Ovary (tissue), 9 donors: ENCODE measurements around the gene GMPR. TPM values are rescaled to one million over a fixed set of nuclear protein-coding genes. Genes with fewer than 3 reads are reported as not detected.

ENCODE experiments used
- DNase-seq, 5 donors: peaks; one replicate each; pipeline ENCODE4 v3.0.0-alpha.2; 2019 to 2020
- H3K27ac ChIP-seq, 2 donors: fragments of 200-600 bp; one replicate each; pipeline versions ENCODE4 v1.5.1 to v1.8.0; 2019 to 2022
- H3K27me3 ChIP-seq: fragments of 200-600 bp; one replicate; pipeline ENCODE4 v1.8.0; 2022
- H3K36me3 ChIP-seq: fragments of 200-600 bp; sonication (generic); one replicate; pipeline ENCODE4 v1.5.1; 2019
- H3K4me1 ChIP-seq: one replicate; pipeline ENCODE4 v1.8.1; 2013; ENCODE audit warnings: mild to moderate bottlenecking, moderate library complexity; ENCODE audit not compliant: insufficient read depth
- H3K4me3 ChIP-seq: fragments of 200-600 bp; sonication (generic); one replicate; pipeline ENCODE4 v1.5.1; 2017
- H3K9me3 ChIP-seq, 2 donors: fragments of 200-600 bp in 1 of 2; sonication (generic) in 1 of 2; one replicate each; pipeline versions ENCODE4 v1.5.1 to v1.8.1; 2013 to 2019; ENCODE audit warnings: mild to moderate bottlenecking in 1 of 2, moderate library complexity in 1 of 2
- EP300 ChIP-seq: sonication (generic); formaldehyde crosslinking; IDR thresholded peaks from one replicate; pipeline ENCODE4 v1.6.1; 2017; ENCODE audit warnings: antibody characterized with exemption
- POLR2A ChIP-seq: fragments of 450-650 bp; IDR thresholded peaks from one replicate; pipeline ENCODE4 v1.6.1; 2017; ENCODE audit warnings: antibody characterized with exemption, mild to moderate bottlenecking, moderate library complexity
- WGBS, 3 donors: extraction: QIAGEN DNeasy Blood & Tissue Kit in 1 of 3; methylation state at CpG; one replicate each; pipeline versions ENCODE4 v1.1.5 to v1.1.7; 2013 to 2017; 5-methylcytosine and 5-hydroxymethylcytosine counted together
- intact Hi-C, 4 donors: fragments of 100-400 bp; cut with DNase I; formaldehyde crosslinking; loops; one replicate each; pipeline versions ENCODE4 v1.11.0 to v1.15.1; 2022 to 2023
- polyA plus RNA-seq, 2 donors: library from polyadenylated mRNA; stranded (reverse); fragments of 200-250 nt in 1 of 2; fragments of 350-450 nt in 1 of 2; fragmentation: Illumina TruSeq in 1 of 2; extraction: RNeasy Lipid Tissue Mini Kit (QIAGEN cat#74804) in 1 of 2; gene quantifications; one replicate each; pipeline ENCODE4 v1.2.3, GENCODE V29; 2013 to 2014
- total RNA-seq, 7 donors: library from RNA; depleted of rRNA in 2 of 7; stranded (reverse); fragments of >200 nt in 2 of 7; fragmentation: NEBNext Ultra II Directional in 3 of 7; extraction: Animal tissue kit (Norgen Biotek cat#: 25700) in 3 of 7; gene quantifications; one replicate each; pipeline versions ENCODE4 v1.1.0 to v1.2.4, GENCODE V29; 2016 to 2023
- TF ChIP-seq, protein P1 (sequence below), 3 donors: fragments of 450-650 bp in 2 of 3; fragments of 200-600 bp in 1 of 3; IDR thresholded peaks; one replicate each; pipeline versions ENCODE4 v1.5.1 to v1.8.0; 2016 to 2022; ENCODE audit warnings: antibody characterized with exemption in 3 of 3, mild to moderate bottlenecking in 1 of 3
- donor health status: DM: no; HTN: no; CAD: no; lungs with moderate emphysema.
- donor health status: DM: no; HTN: no; CAD: no.
- donor health status: Bipolar disorder and iron deficiency.
- donor health status: DM: yes; HTN: yes; CAD: no.
- donor health status: DM: no; HTN: no; CAD: no.
- donor health status: DM: yes; HTN: yes; CAD: no.

The GMPR gene
- total and polyA plus RNA-seq, 9 donors = 18.6 to 50.2 (median 35.1) TPM

DNA sequence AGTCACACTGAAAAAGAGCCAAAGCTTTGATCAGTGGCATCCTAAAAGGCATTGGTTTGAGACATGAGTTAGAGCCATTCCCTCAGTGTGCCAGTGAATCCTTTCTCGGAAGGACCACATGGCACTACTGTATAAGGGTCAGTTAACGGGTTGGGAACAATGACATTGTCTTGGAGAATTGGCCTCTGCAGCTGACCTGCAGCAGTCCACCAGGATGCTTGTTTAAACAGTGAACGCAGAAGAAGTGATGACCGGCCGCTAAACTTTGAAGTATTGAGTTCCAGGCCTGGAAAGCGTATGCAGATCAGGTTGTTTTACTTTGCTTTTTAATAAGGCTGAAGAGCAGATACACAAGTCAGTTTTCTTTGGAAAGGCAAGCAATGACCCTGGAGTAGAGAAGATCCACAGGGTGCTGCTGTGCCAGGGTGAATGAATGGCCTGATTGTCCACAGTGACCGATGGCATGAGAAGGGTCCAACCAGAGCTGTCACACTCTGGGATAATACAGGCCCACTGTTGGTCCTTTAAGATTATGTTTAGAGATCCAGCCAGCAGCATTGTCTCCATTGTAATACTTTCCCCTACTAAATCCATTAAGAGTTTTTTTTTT lies 57.8 kb downstream of the GMPR start:
- intact Hi-C loops = no loop called here

DNA sequence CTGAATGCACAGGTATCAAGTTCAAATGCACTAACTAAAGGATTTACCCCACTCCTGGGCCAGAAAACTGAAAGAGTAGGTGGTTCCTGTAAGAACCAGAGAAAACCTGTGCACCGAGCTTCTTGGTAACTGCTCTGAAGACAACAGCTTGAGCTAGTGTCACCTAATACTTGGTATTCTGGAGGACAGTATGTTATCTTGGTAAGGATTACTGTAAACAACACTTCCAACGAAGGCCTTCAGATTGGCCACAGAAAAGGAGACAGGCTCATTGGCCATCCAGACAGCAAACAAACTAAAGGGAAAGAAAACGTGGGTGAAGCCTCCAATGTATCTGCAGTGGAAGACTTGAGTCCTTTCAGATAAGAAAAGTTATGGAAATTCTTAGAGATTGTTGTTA lies 61.5 kb downstream of the GMPR start:
- no peak overlapping the region for H3K4me3 ChIP-seq
- WGBS, 3 donors = 69 to 76% (median 74%) methylated on average over 3 of the region's 3 CpGs
- H3K27ac ChIP-seq = no peak overlapping the region
- no peaks in the 10 kb centered on the region for H3K36me3 ChIP-seq
- no peak for TF ChIP-seq EP300
- no peak for TF ChIP-seq POLR2A
- TF ChIP-seq, protein P1, sequence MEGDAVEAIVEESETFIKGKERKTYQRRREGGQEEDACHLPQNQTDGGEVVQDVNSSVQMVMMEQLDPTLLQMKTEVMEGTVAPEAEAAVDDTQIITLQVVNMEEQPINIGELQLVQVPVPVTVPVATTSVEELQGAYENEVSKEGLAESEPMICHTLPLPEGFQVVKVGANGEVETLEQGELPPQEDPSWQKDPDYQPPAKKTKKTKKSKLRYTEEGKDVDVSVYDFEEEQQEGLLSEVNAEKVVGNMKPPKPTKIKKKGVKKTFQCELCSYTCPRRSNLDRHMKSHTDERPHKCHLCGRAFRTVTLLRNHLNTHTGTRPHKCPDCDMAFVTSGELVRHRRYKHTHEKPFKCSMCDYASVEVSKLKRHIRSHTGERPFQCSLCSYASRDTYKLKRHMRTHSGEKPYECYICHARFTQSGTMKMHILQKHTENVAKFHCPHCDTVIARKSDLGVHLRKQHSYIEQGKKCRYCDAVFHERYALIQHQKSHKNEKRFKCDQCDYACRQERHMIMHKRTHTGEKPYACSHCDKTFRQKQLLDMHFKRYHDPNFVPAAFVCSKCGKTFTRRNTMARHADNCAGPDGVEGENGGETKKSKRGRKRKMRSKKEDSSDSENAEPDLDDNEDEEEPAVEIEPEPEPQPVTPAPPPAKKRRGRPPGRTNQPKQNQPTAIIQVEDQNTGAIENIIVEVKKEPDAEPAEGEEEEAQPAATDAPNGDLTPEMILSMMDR (IDR thresholded peaks at IDR 0.05) = no peak
- intact Hi-C loops = no loop called here
- DNase-seq = no peak
- no peaks in the 10 kb centered on the region for H3K9me3 ChIP-seq
- no peaks in the 10 kb centered on the region for H3K4me1 ChIP-seq
- H3K27me3 ChIP-seq = no peaks in the 10 kb centered on the region

More for the DNA sequence above, 57.8 kb downstream of the GMPR start:
- Histone ChIP-seq H3K27me3 (no peaks in the 10 kb centered on the region), H3K27ac (no peak overlapping the region), H3K4me3 (no peak overlapping the region), H3K4me1 (no peaks in the 10 kb centered on the region), H3K9me3 (no peaks in the 10 kb centered on the region), H3K36me3 (no peaks in the 10 kb centered on the region)
- 88 to 96% (median 94%) methylated on average over 7 of the region's 7 CpGs for WGBS, 3 donors
- no peak for TF ChIP-seq EP300
- no peak for TF ChIP-seq POLR2A
- TF ChIP-seq, protein P1 (IDR thresholded peaks at IDR 0.05) = no peak
- DNase-seq = no peak

DNA sequence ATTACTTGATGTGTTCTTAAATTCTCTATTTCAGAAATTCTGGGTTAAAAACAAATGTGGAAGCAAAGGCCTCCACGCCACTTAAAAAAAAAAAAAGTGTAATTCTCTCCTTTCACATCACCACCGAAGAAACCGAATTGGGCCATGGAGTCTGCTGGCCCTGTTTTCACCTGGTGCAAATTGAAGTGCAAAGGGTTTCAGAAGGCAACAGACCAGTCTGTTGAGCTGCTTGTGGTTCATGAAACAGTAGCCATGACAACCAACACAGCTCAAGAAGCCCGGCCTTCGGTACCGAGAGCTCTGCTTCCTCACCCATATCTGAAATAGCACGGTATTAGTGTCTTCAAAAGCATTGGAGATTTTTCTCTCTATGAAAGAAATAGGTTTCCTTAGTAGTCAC lies 63.1 kb downstream of the GMPR start:
- no peaks in the 10 kb centered on the region for H3K9me3 ChIP-seq
- WGBS, 3 donors = 85 to 89% (median 85%) methylated on average over 7 of the region's 7 CpGs
- H3K4me3 ChIP-seq = no peak overlapping the region
- H3K4me1 ChIP-seq = no peaks in the 10 kb centered on the region
- intact Hi-C loops = no loop called here
- no peaks in the 10 kb centered on the region for H3K36me3 ChIP-seq
- no peak overlapping the region for H3K27ac ChIP-seq
- no peak for DNase-seq
- H3K27me3 ChIP-seq = no peaks in the 10 kb centered on the region
- TF ChIP-seq EP300 (no peak), POLR2A (no peak)
- TF ChIP-seq, protein P1 (IDR thresholded peaks at IDR 0.05) = no peak

DNA sequence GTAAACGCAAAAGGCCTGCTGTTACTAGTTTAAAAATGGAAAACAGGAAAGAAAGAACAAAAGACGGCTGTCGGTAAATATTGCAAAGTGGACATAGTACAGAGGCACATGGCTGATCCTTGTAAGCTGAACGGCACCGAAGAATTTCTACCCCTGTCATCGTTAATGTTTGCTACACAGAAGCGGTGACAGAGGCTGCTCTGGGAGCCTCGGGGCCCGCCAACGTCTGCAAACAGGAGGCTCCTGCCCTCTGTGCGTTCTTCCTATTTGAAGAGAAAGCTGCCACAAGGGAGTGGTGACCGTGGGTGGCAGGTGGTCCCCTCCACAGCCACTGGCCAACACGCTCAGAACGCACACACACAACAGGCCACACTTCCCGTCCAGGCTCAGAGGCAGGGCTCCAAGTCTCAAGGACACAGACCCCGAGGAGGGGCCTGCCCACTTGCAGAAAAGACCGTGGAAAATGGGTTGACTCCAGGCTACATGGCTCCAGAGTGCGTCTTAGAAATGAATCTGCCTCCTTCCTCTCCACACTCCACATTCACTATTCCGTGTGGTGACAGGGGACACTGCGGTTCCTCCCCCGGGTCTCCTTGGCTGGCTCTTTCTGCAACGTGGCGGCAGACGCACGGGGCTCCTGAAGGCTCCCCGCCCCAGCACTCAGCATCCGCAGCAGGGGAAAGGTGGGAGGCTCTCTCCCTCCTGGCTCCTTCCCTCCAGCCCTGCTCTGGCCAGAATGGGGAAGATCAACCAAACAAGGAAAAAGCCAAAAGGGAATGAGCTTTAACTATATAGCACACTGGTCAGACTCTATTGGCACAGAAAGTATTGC lies 64.5 kb downstream of the GMPR start:
- Histone ChIP-seq H3K36me3 (no peaks in the 10 kb centered on the region), H3K9me3 (no peaks in the 10 kb centered on the region), H3K4me3 (no peak overlapping the region), H3K27ac (no peak overlapping the region), H3K27me3 (no peaks in the 10 kb centered on the region), H3K4me1 (no peaks in the 10 kb centered on the region)
- 64 to 68% (median 65%) methylated on average over 27 of the region's 27 CpGs for WGBS, 3 donors
- intact Hi-C loops = no loop called here
- DNase-seq = no peak
- TF ChIP-seq POLR2A = no peak

DNA sequence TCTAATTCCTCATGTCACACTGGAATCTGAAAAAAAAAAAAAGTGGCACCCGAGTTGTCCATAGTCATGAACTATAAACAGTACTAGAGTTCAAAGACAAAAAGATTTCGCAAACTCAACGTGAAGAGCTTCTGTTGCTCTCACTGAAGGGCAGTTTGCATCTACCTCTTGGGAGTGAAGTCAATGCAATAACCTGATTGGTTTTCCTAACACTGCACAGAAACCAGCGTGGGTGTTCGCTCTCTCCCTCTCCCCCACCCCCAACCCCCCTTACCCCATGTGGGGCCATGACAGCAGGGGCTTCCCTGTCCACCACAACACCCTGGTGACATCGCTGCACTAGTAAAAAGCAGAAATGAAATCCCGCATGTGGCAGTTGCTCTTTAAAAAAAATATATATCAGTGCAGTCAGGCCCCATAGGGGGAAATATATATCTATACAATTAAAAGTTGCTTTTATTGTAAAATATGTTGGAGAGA lies 66.9 kb downstream of the GMPR start:
- no peaks in the 10 kb centered on the region for H3K36me3 ChIP-seq
- WGBS, 3 donors = 74 to 85% (median 79%) methylated on average over 7 of the region's 7 CpGs
- intact Hi-C loops = no loop called here
- no peak overlapping the region for H3K27ac ChIP-seq
- TF ChIP-seq POLR2A (no peak), EP300 (no peak)
- TF ChIP-seq, protein P1 (IDR thresholded peaks at IDR 0.05) = no peak
- H3K9me3 ChIP-seq = no peaks in the 10 kb centered on the region
- no peaks in the 10 kb centered on the region for H3K27me3 ChIP-seq
- H3K4me3 ChIP-seq = no peak overlapping the region
- H3K4me1 ChIP-seq = no peaks in the 10 kb centered on the region
- DNase-seq = no peak
